Caco-2 (cell line): ENCODE results near the gene KRTAP5-4. TPM values are rescaled to one million over a fixed set of nuclear protein-coding genes. Genes with fewer than 3 reads are reported as not detected.
A peak's percentile ranks its signal among the peaks of the same experiment; 100 is the strongest.

ENCODE experiments used
- BruUV-seq: library from RNA; stranded (reverse); fragments of 400-500 nt; replicated peaks from 2 replicates; lab custom pipeline; 2021; lab: Mats Ljungman, UMichigan
- CTCF ChIA-PET: fragments of 300-600 bp; sonication (Branson Sonifier 250); formaldehyde crosslinking; loops from one replicate; lab custom pipeline; 2022; ENCODE audit warnings: antibody characterized with exemption; lab: Charles Lee
- POLR2A ChIA-PET: fragments of 300-600 bp; sonication (Branson Sonifier 250); formaldehyde crosslinking; loops from one replicate; lab custom pipeline; 2022; ENCODE audit warnings: antibody characterized with exemption; lab: Charles Lee
- DNase-seq, 2 experiments: peaks; one replicate each; pipeline versions ENCODE4 v3.0.0 to v3.0.0-alpha.2; 2020 to 2022
- H3K27me3 ChIP-seq: replicated peaks from 2 replicates; pipeline ENCODE4 v1.6.0; 2011; ENCODE audit warnings: low read length; ENCODE audit not compliant: control insufficient read depth, insufficient read depth
- H3K36me3 ChIP-seq: 2 replicates; pipeline ENCODE4 v1.5.1; 2011; ENCODE audit warnings: low read length; ENCODE audit not compliant: control insufficient read depth, insufficient read depth
- H3K4me1 ChIP-seq: fragments of 250-450 bp; sonication (Bioruptor Pico); 2 replicates; pipeline ENCODE4 v1.5.1; 2020; ENCODE audit warnings: mild to moderate bottlenecking
- H3K4me3 ChIP-seq: 2 replicates; pipeline ENCODE4 v1.5.1; 2011; ENCODE audit warnings: low read depth, mild to moderate bottlenecking, control low read depth, low read length
- H3K9me3 ChIP-seq: fragments of 250-450 bp; sonication (Bioruptor Pico); 2 replicates; pipeline ENCODE4 v1.5.1; 2020; ENCODE audit warnings: mild to moderate bottlenecking, moderate library complexity
- H3K27ac Mint-ChIP-seq: one replicate; pipeline ENCODE4 v1.8.0; 2022; ENCODE audit warnings: mixed read lengths; ENCODE audit not compliant: unreplicated experiment
- H3K27me3 Mint-ChIP-seq: one replicate; pipeline ENCODE4 v1.8.0; 2022; ENCODE audit warnings: mixed read lengths; ENCODE audit not compliant: insufficient read depth, unreplicated experiment
- H3K36me3 Mint-ChIP-seq: one replicate; pipeline ENCODE4 v1.8.0; 2022; ENCODE audit warnings: mild to moderate bottlenecking, mixed read lengths; ENCODE audit not compliant: insufficient read depth, unreplicated experiment
- H3K4me1 Mint-ChIP-seq: one replicate; pipeline ENCODE4 v1.8.0; 2022; ENCODE audit warnings: low read depth, mixed read lengths; ENCODE audit not compliant: unreplicated experiment
- H3K4me3 Mint-ChIP-seq: one replicate; pipeline ENCODE4 v1.8.0; 2022; ENCODE audit warnings: mild to moderate bottlenecking, moderate library complexity, mixed read lengths; ENCODE audit not compliant: unreplicated experiment
- H3K9me3 Mint-ChIP-seq: one replicate; pipeline ENCODE4 v1.8.0; 2022; ENCODE audit warnings: mixed read lengths; ENCODE audit not compliant: unreplicated experiment
- intact Hi-C: fragments of 100-400 bp; cut with micrococcal nuclease; formaldehyde crosslinking; loops from one replicate; pipeline ENCODE4 v1.10.0; 2022; ENCODE audit not compliant: unreplicated experiment
- total RNA-seq: library from RNA; stranded (reverse); gene quantifications from 2 replicates; pipeline ENCODE4 v1.2.3, GENCODE V29; 2022
- TF ChIP-seq, protein P1 (sequence below), 2 experiments: fragments of 200-600 bp in 1 of 2; IDR thresholded peaks; 1 replicate in 1 of 2; 2 replicates in 1 of 2; pipeline versions ENCODE4 v1.5.1 to v1.8.0; 2011 to 2022; ENCODE audit warnings: antibody characterized with exemption in 1 of 2, control low read depth in 1 of 2, inconsistent platforms in 1 of 2, low read depth in 1 of 2, low read length in 1 of 2, mild to moderate bottlenecking in 1 of 2, moderate library complexity in 1 of 2; ENCODE audit not compliant: insufficient read depth in 1 of 2, severe bottlenecking in 1 of 2, unreplicated experiment in 1 of 2

KRTAP5-4 gene
- total RNA-seq, 1 experiment from 2014 or later: not detected

DNA sequence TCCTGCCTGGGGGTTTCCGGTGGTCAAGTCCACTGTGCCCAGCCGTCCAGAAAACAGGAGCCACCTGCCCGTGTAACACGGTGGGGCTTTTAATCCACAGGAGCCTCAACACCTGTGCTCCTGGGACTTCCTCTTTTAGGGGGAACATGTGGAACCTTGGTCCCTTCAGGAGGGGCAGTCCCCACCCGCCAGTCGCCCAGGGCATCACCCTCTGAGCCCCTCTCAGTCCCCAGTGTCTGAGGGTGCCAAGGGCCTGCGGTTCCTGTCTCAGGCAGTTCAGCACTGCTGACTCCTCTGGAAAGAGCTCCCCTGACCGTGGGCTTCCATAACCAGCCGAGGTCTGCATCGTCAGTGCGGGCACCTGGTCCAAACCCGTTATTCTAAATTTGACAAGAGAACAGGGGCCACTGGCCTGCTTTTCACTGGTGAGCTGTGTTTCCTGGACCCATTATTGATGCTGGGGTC, 23.5 kb upstream of the KRTAP5-4 start:
- H3K4me1 Mint-ChIP-seq: no peaks in the 10 kb centered on the region
- TF ChIP-seq, protein P1, sequence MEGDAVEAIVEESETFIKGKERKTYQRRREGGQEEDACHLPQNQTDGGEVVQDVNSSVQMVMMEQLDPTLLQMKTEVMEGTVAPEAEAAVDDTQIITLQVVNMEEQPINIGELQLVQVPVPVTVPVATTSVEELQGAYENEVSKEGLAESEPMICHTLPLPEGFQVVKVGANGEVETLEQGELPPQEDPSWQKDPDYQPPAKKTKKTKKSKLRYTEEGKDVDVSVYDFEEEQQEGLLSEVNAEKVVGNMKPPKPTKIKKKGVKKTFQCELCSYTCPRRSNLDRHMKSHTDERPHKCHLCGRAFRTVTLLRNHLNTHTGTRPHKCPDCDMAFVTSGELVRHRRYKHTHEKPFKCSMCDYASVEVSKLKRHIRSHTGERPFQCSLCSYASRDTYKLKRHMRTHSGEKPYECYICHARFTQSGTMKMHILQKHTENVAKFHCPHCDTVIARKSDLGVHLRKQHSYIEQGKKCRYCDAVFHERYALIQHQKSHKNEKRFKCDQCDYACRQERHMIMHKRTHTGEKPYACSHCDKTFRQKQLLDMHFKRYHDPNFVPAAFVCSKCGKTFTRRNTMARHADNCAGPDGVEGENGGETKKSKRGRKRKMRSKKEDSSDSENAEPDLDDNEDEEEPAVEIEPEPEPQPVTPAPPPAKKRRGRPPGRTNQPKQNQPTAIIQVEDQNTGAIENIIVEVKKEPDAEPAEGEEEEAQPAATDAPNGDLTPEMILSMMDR (IDR thresholded peaks at IDR 0.05; ENCODE audit: insufficient read depth in 1 of 2, low read depth in 1 of 2, low read length in 1 of 2, severe bottlenecking in 1 of 2, unreplicated experiment in 1 of 2): no peak
- POLR2A ChIA-PET: no interaction called here
- DNase-seq: peak in 1 of 2 experiments; percentile 18
- H3K27ac Mint-ChIP-seq: no peak overlapping the region
- no peak overlapping the region for H3K4me3 ChIP-seq
- no peaks in the 10 kb centered on the region for H3K27me3 Mint-ChIP-seq
- BruUV-seq: no TSS peak
- H3K9me3 Mint-ChIP-seq: no peaks in the 10 kb centered on the region
- H3K27me3 ChIP-seq: no peaks in the 10 kb centered on the region
- no peaks in the 10 kb centered on the region for H3K9me3 ChIP-seq
- no peak overlapping the region for H3K4me3 Mint-ChIP-seq
- intact Hi-C loops: no loop called here
- no peaks in the 10 kb centered on the region; the same call in 1 of the 2 replicates for H3K4me1 ChIP-seq
- no peaks in the 10 kb centered on the region for H3K36me3 ChIP-seq
- CTCF ChIA-PET: no interaction called here
- no peaks in the 10 kb centered on the region for H3K36me3 Mint-ChIP-seq

DNA sequence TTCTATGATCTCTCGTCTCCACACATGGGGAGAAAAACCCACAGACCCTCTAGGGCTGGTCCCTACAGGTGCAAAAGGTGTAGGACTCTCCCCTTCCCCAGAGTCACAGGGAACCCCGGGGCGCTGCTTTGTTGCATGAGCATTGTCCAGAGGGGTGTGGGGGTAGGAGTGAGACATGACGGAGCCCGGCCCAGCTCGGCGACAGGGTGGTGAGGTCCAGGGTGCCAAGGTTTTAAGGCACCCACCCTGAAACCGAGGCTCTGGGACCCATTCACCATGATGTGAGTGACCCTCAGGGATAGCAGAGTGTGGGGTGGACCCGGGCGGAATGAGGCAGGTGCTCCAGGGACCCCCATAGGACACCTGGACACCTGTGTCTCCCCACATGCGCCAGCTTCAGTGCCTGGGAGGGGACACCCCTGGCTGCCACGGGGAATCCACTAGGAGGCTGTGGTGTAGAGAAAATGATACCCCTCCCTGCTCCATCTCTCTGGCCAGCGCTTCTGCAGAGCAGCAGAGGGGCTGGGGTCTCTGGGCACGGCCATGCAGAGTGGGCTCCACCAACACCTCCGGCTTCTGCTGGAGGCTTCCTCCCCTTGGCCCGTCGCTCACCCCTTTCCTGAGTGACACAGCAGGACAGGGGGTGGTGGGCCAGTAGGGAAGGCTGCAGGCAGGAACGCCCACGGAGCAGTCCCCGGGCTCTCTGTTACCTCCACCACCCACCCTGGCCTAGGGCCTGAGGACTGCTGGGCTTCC, 22.8 kb upstream of the KRTAP5-4 start:
- Mint-ChIP-seq H3K4me1 (no peaks in the 10 kb centered on the region), H3K27ac (no peak overlapping the region), H3K27me3 (no peaks in the 10 kb centered on the region), H3K4me3 (no peak overlapping the region), H3K36me3 (no peaks in the 10 kb centered on the region), H3K9me3 (no peaks in the 10 kb centered on the region)
- Histone ChIP-seq H3K27me3 (no peaks in the 10 kb centered on the region), H3K36me3 (no peaks in the 10 kb centered on the region), H3K4me3 (no peak overlapping the region), H3K4me1 (no peaks in the 10 kb centered on the region), H3K9me3 (no peaks in the 10 kb centered on the region)
- CTCF ChIA-PET: no interaction called here
- no TSS peak for BruUV-seq
- POLR2A ChIA-PET: interaction anchor here (0.6 kb wide), 1 partner anchor 489 kb away, joined by 4 read pairs; no protein-coding TSS in a partner anchor
- DNase-seq: peak in 1 of 2 experiments; percentile 29
- intact Hi-C loops: no loop called here
- TF ChIP-seq, protein P1 (IDR thresholded peaks at IDR 0.05; ENCODE audit: insufficient read depth in 1 of 2, low read depth in 1 of 2, low read length in 1 of 2, severe bottlenecking in 1 of 2, unreplicated experiment in 1 of 2): no peak

DNA sequence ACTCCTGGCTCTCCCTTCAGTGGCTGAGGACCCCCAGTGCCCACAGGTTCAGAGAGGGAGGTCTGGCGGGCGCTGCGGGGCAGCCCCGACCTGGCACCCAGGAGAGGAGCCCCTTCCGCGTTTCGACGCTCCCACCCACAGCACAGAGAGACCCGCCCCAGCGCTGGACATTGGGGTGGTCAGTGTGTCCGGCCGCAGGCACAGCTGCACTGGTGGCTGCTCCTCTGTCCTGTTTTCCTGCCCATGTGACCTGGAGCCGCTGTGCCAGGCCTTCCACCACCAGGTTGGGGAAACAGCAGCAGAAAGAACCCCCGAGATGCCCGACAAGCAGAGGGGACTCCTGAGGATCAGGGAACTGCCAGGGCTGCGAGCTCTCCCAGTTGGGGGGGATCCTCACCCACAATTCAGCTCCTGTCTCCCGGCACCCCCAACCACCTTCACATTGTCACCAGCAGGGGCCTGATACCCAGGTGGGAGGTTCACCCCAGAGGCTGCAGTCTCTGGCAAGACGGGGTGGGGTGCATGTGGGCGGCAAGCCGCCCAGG, 21.3 kb upstream of the KRTAP5-4 start:
- Mint-ChIP-seq H3K27me3 (no peaks in the 10 kb centered on the region), H3K4me3 (no peak overlapping the region)
- CTCF ChIA-PET: no interaction called here

More for the DNA sequence above, 21.3 kb upstream of the KRTAP5-4 start:
- H3K4me1 ChIP-seq: no peaks in the 10 kb centered on the region
- Mint-ChIP-seq H3K27ac (no peak overlapping the region), H3K4me1 (no peaks in the 10 kb centered on the region), H3K36me3 (no peaks in the 10 kb centered on the region), H3K9me3 (no peaks in the 10 kb centered on the region)
- intact Hi-C loops: no loop called here
- H3K36me3 ChIP-seq: no peaks in the 10 kb centered on the region
- H3K4me3 ChIP-seq: no peak overlapping the region
- POLR2A ChIA-PET: no interaction called here
- BruUV-seq: no TSS peak
- no peaks in the 10 kb centered on the region for H3K27me3 ChIP-seq
- no peak for DNase-seq
- no peaks in the 10 kb centered on the region for H3K9me3 ChIP-seq
- TF ChIP-seq, protein P1 (IDR thresholded peaks at IDR 0.05; ENCODE audit: insufficient read depth in 1 of 2, low read depth in 1 of 2, low read length in 1 of 2, severe bottlenecking in 1 of 2, unreplicated experiment in 1 of 2): no peak
